ENCODE data around the gene PTPRM. TPM values are rescaled to one million over a fixed set of nuclear protein-coding genes. Genes with fewer than 3 reads are reported as not detected.

PTPRM gene
- polyA plus RNA-seq, 1 of the 3 experiments (the other 2 are of a cell fraction) = 16.0 TPM

GRCh38 chr18:7840411-7840810 lies 273.3 kb downstream of the PTPRM start (continued):
- TF ChIP-seq ZBTB33 (IDR thresholded peaks at IDR 0.05; ENCODE audit: borderline replicate concordance, low read depth) = no peak
- TF ChIP-seq RFX5 (IDR thresholded peaks at IDR 0.05; ENCODE audit: low read length) = no peak
- no peak for TF ChIP-seq FOXJ3 (CRISPR knock-in tag; IDR thresholded peaks at IDR 0.05)
- no peak for TF ChIP-seq EP300 (IDR thresholded peaks at IDR 0.05; ENCODE audit: borderline replicate concordance in 1 of 2, low read depth in 1 of 2, low read length in 1 of 2)
- TF ChIP-seq NRF1 (IDR thresholded peaks at IDR 0.05; ENCODE audit: low read depth, low read length) = no peak
- TF ChIP-seq MXI1 (IDR thresholded peaks at IDR 0.05; ENCODE audit: low read depth, low read length) = no peak
- TF ChIP-seq EZH2phosphoT487 (IDR thresholded peaks at IDR 0.05; ENCODE audit: borderline replicate concordance, low read depth) = no peak
- no peak for TF ChIP-seq TEAD4 (IDR thresholded peaks at IDR 0.05; ENCODE audit: borderline replicate concordance, insufficient read depth)
- TF ChIP-seq SMC3 (IDR thresholded peaks at IDR 0.05; ENCODE audit: low read depth, low read length) = no peak

- no peak overlapping the region for H2AFZ ChIP-seq (ENCODE audit: low read depth)
- no peak overlapping the region for H3K4me2 ChIP-seq
- TF ChIP-seq ELF1 (IDR thresholded peaks at IDR 0.05) (no peak), REST (IDR thresholded peaks at IDR 0.05; ENCODE audit: low read depth, low read length) (no peak), ZBTB33 (IDR thresholded peaks at IDR 0.05; ENCODE audit: borderline replicate concordance, low read depth) (no peak), TEAD4 (IDR thresholded peaks at IDR 0.05; ENCODE audit: borderline replicate concordance, insufficient read depth) (no peak), YY1 (IDR thresholded peaks at IDR 0.05; ENCODE audit: low read depth) (no peak), GATA2 (CRISPR knock-in tag; IDR thresholded peaks at IDR 0.05) (no peak), EP300 (IDR thresholded peaks at IDR 0.05; ENCODE audit: borderline replicate concordance in 1 of 2, low read depth in 1 of 2, low read length in 1 of 2) (no peak), FOSL2 (IDR thresholded peaks at IDR 0.05; ENCODE audit: borderline replicate concordance, low read depth) (no peak)
- no peaks in the 10 kb centered on the region for H3K36me3 ChIP-seq (replicated peaks in 1 of 2; ENCODE audit: control insufficient read depth in 1 of 2, insufficient read depth in 2 of 2, low read length in 1 of 2)
- no peaks in the 10 kb centered on the region for H3K9me2 ChIP-seq
- H3K27me3 ChIP-seq (ENCODE audit: insufficient read depth) = no peaks in the 10 kb centered on the region
- H4K20me1 ChIP-seq (ENCODE audit: insufficient read depth) = no peaks in the 10 kb centered on the region
- no peaks in the 10 kb centered on the region for H3F3A ChIP-seq (replicated peaks; ENCODE audit: insufficient read depth)
- CTCF ChIA-PET = no interaction called here
- H3K9ac ChIP-seq = no peak overlapping the region
- WGBS (ENCODE audit: low lambda C conversion rate) = 43% methylated on average over 2 of the region's 2 CpGs
- no peaks in the 10 kb centered on the region for H3K79me2 ChIP-seq (ENCODE audit: insufficient read depth)
- H3K4me1 ChIP-seq (ENCODE audit: control insufficient read depth in 1 of 2, insufficient read depth in 2 of 2, low read depth in 1 of 2, low read length in 1 of 2) = no peaks in the 10 kb centered on the region; a peak in 1 of 4 replicates
- H3K4me3 ChIP-seq (ENCODE audit: low read depth in 2 of 2, low read length in 1 of 2) = no peak overlapping the region
- H3K9me3 ChIP-seq = no peaks in the 10 kb centered on the region
- no peak overlapping the region for H3K27ac ChIP-seq (ENCODE audit: low read depth in 2 of 2, low read length in 1 of 2)
- no peak for DNase-seq
- POLR2A ChIA-PET = no interaction called here
Observed at GRCh38 chr18:7844017-7844416, 276.9 kb downstream of the PTPRM start.
